C4-2B (cell line): Measurements from ENCODE around the gene SF3A1.

ENCODE experiments used
- H3K27ac ChIP-seq: fragments of 450-650 bp; 2 replicates; pipeline ENCODE4 v1.5.1; 2017
- CTCF ChIP-seq: fragments of 450-650 bp; conservative IDR thresholded peaks from 2 replicates; pipeline ENCODE4 v1.5.1; 2017; ENCODE audit warnings: mild to moderate bottlenecking
- ZFX ChIP-seq: fragments of 450-650 bp; IDR thresholded peaks from 2 replicates; pipeline ENCODE4 v1.6.1; 2017

SF3A1 gene

GRCh38 chr22:30393322-30393680 lies 36.6 kb upstream of the SF3A1 start:
- H3K27ac ChIP-seq = peak overlapping the region; percentile 31
- TF ChIP-seq ZFX (no peak), CTCF (no peak)

GRCh38 chr22:30392661-30393321 lies 36.1 kb upstream of the SF3A1 start:
- TF ChIP-seq ZFX (no peak), CTCF (no peak)
- peak overlapping the region; percentile 31 for H3K27ac ChIP-seq

GRCh38 chr22:30390974-30391691 lies 34.4 kb upstream of the SF3A1 start:
- H3K27ac ChIP-seq = peak overlapping the region; percentile 14; the same call in 1 of the 2 replicates
- no peak for TF ChIP-seq ZFX
- peak; percentile 89 for TF ChIP-seq CTCF

GRCh38 chr22:30386960-30387827 lies 30.5 kb upstream of the SF3A1 start, which contains the start of gene RNF215:
TSS of gene RNF215 (minus strand) at chr22:30387411. CDS start at chr22:30387313, 98 bp downstream.
- TF ChIP-seq ZFX (peak; percentile 84; the same call in 1 of the 2 replicates), CTCF (peak; percentile 98)
- peak within 1 kb of the TSS; percentile 60 for H3K27ac ChIP-seq

- TF ChIP-seq ZFX = no peak
- TF ChIP-seq CTCF = no peak
- H3K27ac ChIP-seq = peak overlapping the region; percentile 60
These were observed 29.9 kb upstream of the SF3A1 start for GRCh38 chr22:30386608-30386959.

GRCh38 chr22:30385942-30386341 lies 29.2 kb upstream of the SF3A1 start:
- no peak overlapping the region for H3K27ac ChIP-seq
- no peak for TF ChIP-seq CTCF
- no peak for TF ChIP-seq ZFX

- no peak overlapping the region for H3K27ac ChIP-seq
These were observed 26.4 kb upstream of the SF3A1 start for GRCh38 chr22:30383061-30383460.

More at GRCh38 chr22:30383061-30383460, 26.4 kb upstream of the SF3A1 start:
- TF ChIP-seq CTCF (no peak), ZFX (no peak)
